Peyer's patch (tissue), 4 donors: ENCODE measurements around the gene SMURF1. TPM values are rescaled to one million over a fixed set of nuclear protein-coding genes. Genes with fewer than 3 reads are reported as not detected.

Experiments
- DNase-seq, 3 donors: peaks; one replicate each; pipeline ENCODE4 v3.0.0-alpha.2; 2017 to 2019
- H3K27ac ChIP-seq, 4 donors: fragments of 200-600 bp; sonication (generic); one replicate each; pipeline ENCODE4 v1.5.1; 2016 to 2019
- H3K27me3 ChIP-seq, 2 donors: fragments of 200-600 bp; sonication (generic); one replicate each; pipeline ENCODE4 v1.5.1; 2019
- H3K36me3 ChIP-seq, 3 donors: fragments of 200-600 bp; sonication (generic); one replicate each; pipeline ENCODE4 v1.5.1; 2016 to 2019
- H3K4me1 ChIP-seq, 4 donors: fragments of 200-600 bp; sonication (generic); one replicate each; pipeline ENCODE4 v1.5.1; 2016 to 2019
- H3K4me3 ChIP-seq, 4 donors: fragments of 200-600 bp; sonication (generic); 1 replicate in 3 of 4; 2 replicates in 1 of 4; pipeline ENCODE4 v1.5.1; 2016 to 2019; ENCODE audit warnings: mild to moderate bottlenecking in 1 of 4
- H3K9me3 ChIP-seq, 4 donors: fragments of 200-600 bp; sonication (generic); one replicate each; pipeline ENCODE4 v1.5.1; 2016 to 2019; ENCODE audit warnings: mild to moderate bottlenecking in 1 of 4
- POLR2A ChIP-seq, 2 donors: fragments of 450-650 bp; IDR thresholded peaks; one replicate each; pipeline ENCODE4 v1.5.1; 2017; ENCODE audit warnings: antibody characterized with exemption in 2 of 2, mild to moderate bottlenecking in 2 of 2, moderate library complexity in 2 of 2
- total RNA-seq, 4 donors: library from RNA; depleted of rRNA; stranded (reverse); fragments of >200 nt; gene quantifications; one replicate each; pipeline ENCODE4 v1.1.0, GENCODE V29; 2016
- TF ChIP-seq, protein P1 (sequence below), 6 experiments: fragments of 450-650 bp in 4 of 6; fragments of 200-600 bp in 2 of 6; sonication (generic) in 1 of 6; IDR thresholded peaks; one replicate each; pipeline ENCODE4 v1.5.1; 2017 to 2019; ENCODE audit warnings: antibody characterized with exemption in 6 of 6, mild to moderate bottlenecking in 3 of 6, moderate library complexity in 1 of 6

The SMURF1 gene
- total RNA-seq, 4 donors from 2014 or later = 17.2 to 85.0 (median 43.0) TPM

DNA sequence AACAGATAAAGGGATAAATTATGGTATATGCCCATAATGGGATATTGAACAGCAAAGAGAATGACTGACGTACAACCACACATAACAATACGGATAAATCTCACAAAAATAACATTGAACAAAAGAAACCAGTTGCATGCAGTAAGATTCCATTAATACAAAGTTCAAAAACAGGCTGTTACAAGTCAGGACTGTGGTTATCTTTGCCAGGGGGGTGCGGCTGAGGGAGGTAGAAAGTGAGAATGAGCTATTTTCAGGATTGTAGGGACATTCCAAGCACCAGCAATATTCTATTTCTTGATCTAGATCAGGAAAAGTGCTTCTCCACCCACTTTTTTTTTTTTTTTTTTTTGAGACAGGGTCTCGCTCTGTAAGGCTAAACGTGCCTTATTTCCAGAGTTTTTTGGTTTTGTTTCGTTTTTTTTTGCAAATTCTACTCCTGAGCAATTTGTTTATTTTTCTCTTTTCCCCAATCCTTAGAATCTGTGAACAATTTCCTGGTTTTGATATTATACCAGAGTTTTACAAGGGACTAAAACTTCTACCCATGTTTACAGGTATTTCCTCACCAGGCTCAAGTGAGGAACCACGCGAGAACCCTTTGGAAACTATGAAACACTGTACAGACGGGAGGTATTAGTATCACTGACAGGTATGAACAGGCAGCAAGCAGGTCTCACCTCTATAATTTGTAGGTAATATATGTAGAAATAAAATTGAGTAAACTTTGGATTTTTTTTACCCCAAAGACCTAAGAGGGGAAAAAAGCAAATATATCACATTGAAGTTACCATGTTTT, 9.9 kb downstream of the SMURF1 start:
- H3K27ac ChIP-seq = no peak overlapping the region
- DNase-seq = no peak
- H3K9me3 ChIP-seq = no peaks in the 10 kb centered on the region
- TF ChIP-seq, protein P1, sequence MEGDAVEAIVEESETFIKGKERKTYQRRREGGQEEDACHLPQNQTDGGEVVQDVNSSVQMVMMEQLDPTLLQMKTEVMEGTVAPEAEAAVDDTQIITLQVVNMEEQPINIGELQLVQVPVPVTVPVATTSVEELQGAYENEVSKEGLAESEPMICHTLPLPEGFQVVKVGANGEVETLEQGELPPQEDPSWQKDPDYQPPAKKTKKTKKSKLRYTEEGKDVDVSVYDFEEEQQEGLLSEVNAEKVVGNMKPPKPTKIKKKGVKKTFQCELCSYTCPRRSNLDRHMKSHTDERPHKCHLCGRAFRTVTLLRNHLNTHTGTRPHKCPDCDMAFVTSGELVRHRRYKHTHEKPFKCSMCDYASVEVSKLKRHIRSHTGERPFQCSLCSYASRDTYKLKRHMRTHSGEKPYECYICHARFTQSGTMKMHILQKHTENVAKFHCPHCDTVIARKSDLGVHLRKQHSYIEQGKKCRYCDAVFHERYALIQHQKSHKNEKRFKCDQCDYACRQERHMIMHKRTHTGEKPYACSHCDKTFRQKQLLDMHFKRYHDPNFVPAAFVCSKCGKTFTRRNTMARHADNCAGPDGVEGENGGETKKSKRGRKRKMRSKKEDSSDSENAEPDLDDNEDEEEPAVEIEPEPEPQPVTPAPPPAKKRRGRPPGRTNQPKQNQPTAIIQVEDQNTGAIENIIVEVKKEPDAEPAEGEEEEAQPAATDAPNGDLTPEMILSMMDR (IDR thresholded peaks at IDR 0.05) = no peak
- no peak for TF ChIP-seq POLR2A (IDR thresholded peaks at IDR 0.05)
- no peaks in the 10 kb centered on the region for H3K27me3 ChIP-seq
- H3K4me1 ChIP-seq = peaks cover 0 to 8% (median 0%) of the 10 kb centered on the region in 4 donors
- no peak overlapping the region for H3K4me3 ChIP-seq
- no peaks in the 10 kb centered on the region for H3K36me3 ChIP-seq

DNA sequence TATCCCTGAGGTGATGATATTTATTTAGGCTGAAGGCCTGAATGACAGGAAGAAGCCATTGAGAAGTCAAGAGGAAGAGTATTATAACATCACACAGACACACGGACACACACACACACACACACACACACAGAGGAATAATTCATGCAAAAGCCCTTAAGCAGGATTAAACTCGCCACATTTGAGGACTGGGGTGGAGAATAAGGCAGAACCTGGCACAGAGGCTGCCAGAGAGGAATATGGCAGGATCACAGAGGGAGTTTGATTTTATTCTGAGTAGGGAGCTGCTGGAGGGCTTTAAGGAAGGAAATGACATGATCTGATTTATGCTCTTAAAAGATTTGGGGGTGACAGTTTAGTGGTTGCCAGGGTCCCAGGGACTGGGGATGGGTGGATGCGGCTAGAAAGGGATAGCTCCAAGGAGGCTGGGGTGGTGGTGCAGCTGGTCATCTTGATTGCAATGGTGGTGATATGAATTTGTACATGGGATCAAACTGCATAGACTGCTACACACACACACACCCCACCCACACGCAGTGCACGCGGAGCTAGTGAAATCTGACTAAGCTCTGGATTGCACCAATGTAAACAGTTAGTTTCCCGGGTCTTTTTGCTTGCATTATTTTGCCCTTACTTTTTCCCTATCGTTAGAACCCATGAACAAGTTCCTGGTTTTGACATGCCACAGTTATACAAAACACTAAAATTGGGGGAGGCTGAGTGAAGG, 11.2 kb downstream of the SMURF1 start:
- H3K9me3 ChIP-seq = no peaks in the 10 kb centered on the region
- no peak for DNase-seq
- no peaks in the 10 kb centered on the region for H3K27me3 ChIP-seq
- H3K27ac ChIP-seq = no peak overlapping the region
- no peaks in the 10 kb centered on the region for H3K36me3 ChIP-seq
- TF ChIP-seq, protein P1 (IDR thresholded peaks at IDR 0.05) = no peak
- TF ChIP-seq POLR2A (IDR thresholded peaks at IDR 0.05) = no peak
- no peak overlapping the region for H3K4me3 ChIP-seq
- peaks cover 0 to 20% (median 0%) of the 10 kb centered on the region in 4 donors for H3K4me1 ChIP-seq

DNA sequence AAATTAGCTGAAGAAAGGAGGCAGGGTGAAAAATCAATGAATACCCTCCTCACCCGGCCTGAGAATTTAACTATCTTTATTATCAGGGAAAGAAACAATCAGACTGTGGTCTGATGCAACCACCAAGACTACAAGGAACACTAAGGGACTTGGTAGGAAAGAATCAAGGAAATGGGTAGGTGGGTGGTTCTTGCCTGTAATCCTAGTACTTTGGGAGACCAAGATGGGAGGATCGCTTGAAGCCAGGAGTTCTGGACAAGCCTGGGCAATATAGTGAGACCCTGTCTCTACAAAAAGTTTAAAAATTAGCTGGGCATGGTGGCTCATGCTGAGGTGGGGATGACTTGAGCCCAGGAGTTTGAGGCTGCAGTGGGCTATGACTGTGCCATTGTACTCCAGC, 12.6 kb downstream of the SMURF1 start:
- no peak for TF ChIP-seq POLR2A (IDR thresholded peaks at IDR 0.05)
- TF ChIP-seq, protein P1 (IDR thresholded peaks at IDR 0.05) = no peak
- H3K9me3 ChIP-seq = no peaks in the 10 kb centered on the region
- no peaks in the 10 kb centered on the region for H3K36me3 ChIP-seq
- no peak overlapping the region for H3K4me3 ChIP-seq
- H3K4me1 ChIP-seq = peaks cover 0 to 26% (median 0%) of the 10 kb centered on the region in 4 donors
- H3K27me3 ChIP-seq = no peaks in the 10 kb centered on the region
- DNase-seq = no peak
- no peak overlapping the region for H3K27ac ChIP-seq

GRCh38 chr7:99129536-99129935, 14.4 kb downstream of the SMURF1 start:
- no peak for DNase-seq
- H3K9me3 ChIP-seq = no peaks in the 10 kb centered on the region
- H3K4me3 ChIP-seq = no peak overlapping the region
- TF ChIP-seq, protein P1 (IDR thresholded peaks at IDR 0.05) = no peak
- no peak for TF ChIP-seq POLR2A (IDR thresholded peaks at IDR 0.05)
- peaks cover 0 to 37% (median under 1%) of the 10 kb centered on the region in 4 donors for H3K4me1 ChIP-seq
- H3K27ac ChIP-seq = no peak overlapping the region
- no peaks in the 10 kb centered on the region for H3K36me3 ChIP-seq
- H3K27me3 ChIP-seq = no peaks in the 10 kb centered on the region

GRCh38 chr7:99129001-99129400, 14.9 kb downstream of the SMURF1 start:
- Histone ChIP-seq H3K27ac (no peak overlapping the region), H3K4me1 (peaks cover 0 to 42% (median 3%) of the 10 kb centered on the region in 4 donors)
- no peak for DNase-seq

More at GRCh38 chr7:99129001-99129400, 14.9 kb downstream of the SMURF1 start:
- Histone ChIP-seq H3K36me3 (no peaks in the 10 kb centered on the region), H3K4me3 (no peak overlapping the region), H3K27me3 (no peaks in the 10 kb centered on the region), H3K9me3 (no peaks in the 10 kb centered on the region)
- TF ChIP-seq POLR2A (IDR thresholded peaks at IDR 0.05) = no peak
- TF ChIP-seq, protein P1 (IDR thresholded peaks at IDR 0.05) = no peak
